Measurements from ENCODE around the gene HPD.
"Not testable (repeated sequence)": the region's sequence is repeated elsewhere in the genome, so short reads cannot be mapped to it uniquely, and the experiment has no call there.

Gene HPD

GRCh38 chr12:121861636-121862254 is 3.1 kb upstream of the HPD start:
- DNase-seq = no peak

GRCh38 chr12:121860699-121861098 is 2.0 kb upstream of the HPD start:
- not testable (repeated sequence) for DNase-seq

GRCh38 chr12:121860257-121860656 is 1.6 kb upstream of the HPD start:
- no peak for DNase-seq

- no peak for DNase-seq
Measured at GRCh38 chr12:121858318-121858661, 369 bp downstream of the HPD start.

GRCh38 chr12:121857322-121858246 is 1.1 kb downstream of the HPD start:
- DNase-seq = no peak

GRCh38 chr12:121852392-121852791 is 6.3 kb downstream of the HPD start:
- DNase-seq = not testable (repeated sequence)

- DNase-seq = no peak
Measured at GRCh38 chr12:121849665-121850064, 9.0 kb downstream of the HPD start.

GRCh38 chr12:121849211-121849610 is 9.4 kb downstream of the HPD start:
- DNase-seq = no peak

GRCh38 chr12:121845701-121846100 is 13.0 kb downstream of the HPD start:
- DNase-seq = no peak

GRCh38 chr12:121843236-121843982 is 15.2 kb downstream of the HPD start:
- no peak for DNase-seq

GRCh38 chr12:121839993-121840761 is 18.5 kb downstream of the HPD start:
- no peak for DNase-seq

- peak; percentile 99 for DNase-seq
Measured at GRCh38 chr12:121839106-121839992, 19.3 kb downstream of the HPD start.

- DNase-seq = no peak
Measured at GRCh38 chr12:121838126-121838525, 20.5 kb downstream of the HPD start.

- no peak for DNase-seq
Measured at GRCh38 chr12:121837680-121838079, 21.0 kb downstream of the HPD start.

GRCh38 chr12:121831571-121832245 is 27.0 kb downstream of the HPD start:
- no peak for DNase-seq

GRCh38 chr12:121830588-121831265 is 27.9 kb downstream of the HPD start:
- no peak for DNase-seq

- no peak for DNase-seq
Measured at GRCh38 chr12:121830134-121830533, 28.5 kb downstream of the HPD start.

GRCh38 chr12:121829250-121829918 is 29.3 kb downstream of the HPD start:
- no peak for DNase-seq

GRCh38 chr12:121828826-121829225 is 29.8 kb downstream of the HPD start:
- no peak for DNase-seq

GRCh38 chr12:121828306-121828705 is 30.4 kb downstream of the HPD start:
- no peak for DNase-seq
